ENCODE results near the gene TPGS1. TPM values are rescaled to one million over a fixed set of nuclear protein-coding genes. Genes with fewer than 3 reads are reported as not detected.

The TPGS1 gene
- total and polyA plus RNA-seq, 2 donors (not counting 3 experiments of a cell fraction or from before 2014, with no cell fraction given): 20.9 to 24.7 TPM

DNA sequence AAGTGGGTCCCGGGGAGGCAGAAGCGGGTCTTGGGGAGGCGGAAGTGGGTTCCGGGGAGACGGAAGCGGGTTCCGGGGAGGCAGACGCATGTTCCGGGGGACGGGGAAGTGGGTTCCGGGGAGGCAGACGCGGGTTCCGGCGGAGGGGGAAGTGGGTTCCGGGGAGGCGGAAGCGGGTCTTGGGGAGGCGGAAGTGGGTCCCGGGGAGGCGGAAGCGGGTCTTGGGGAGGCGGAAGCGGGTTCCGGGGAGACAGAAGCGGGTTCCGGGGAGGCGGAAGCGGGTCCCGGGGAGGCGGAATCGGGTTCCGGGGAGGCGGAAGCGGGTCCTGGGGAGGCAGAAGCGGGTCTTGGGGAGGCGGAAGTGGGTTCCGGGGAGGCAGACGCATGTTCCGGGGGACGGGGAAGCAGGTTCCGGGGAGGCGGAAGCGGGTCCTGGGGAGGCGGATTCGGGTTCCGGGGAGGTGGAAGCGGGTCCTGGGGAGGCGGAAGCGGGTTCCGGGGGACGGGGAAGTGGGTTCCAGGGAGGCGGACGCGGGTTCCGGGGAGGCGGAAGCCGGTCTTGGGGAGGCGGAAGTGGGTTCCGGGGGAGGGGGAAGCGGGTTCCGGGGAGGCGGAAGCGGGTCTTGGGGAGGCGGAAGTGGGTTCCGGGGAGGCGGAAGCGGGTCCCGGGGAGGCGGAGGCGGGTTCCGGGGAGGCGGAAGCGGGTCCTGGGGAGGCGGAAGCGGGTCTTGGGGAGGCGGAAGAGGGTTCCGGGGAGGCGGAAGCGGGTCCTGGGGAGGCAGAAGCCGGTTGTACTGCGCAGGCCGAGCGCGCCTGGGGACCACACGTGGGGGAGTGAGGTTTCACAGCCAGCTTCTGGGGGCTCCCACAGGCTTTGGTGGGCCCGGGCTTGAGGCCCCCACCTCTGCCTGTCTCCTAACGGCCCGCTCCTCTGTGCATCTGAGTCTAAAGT lies 48.9 kb upstream of the TPGS1 start:
- Histone ChIP-seq H3K36me3 (ENCODE audit: control insufficient read depth in 2 of 2, extremely low read depth in 1 of 2, insufficient read depth in 2 of 2, low read length in 2 of 2) (no peaks in the 10 kb centered on the region), H3K9me1 (replicated peaks; ENCODE audit: control insufficient read depth, extremely low read depth, insufficient read depth, low read length) (no peaks in the 10 kb centered on the region), H4K20me1 (replicated peaks; ENCODE audit: control insufficient read depth, extremely low read depth, insufficient read depth, low read length) (no peaks in the 10 kb centered on the region), H2AFZ (ENCODE audit: low read depth, low read length) (no peak overlapping the region), H3K27me3 (ENCODE audit: control insufficient read depth in 2 of 2, insufficient read depth in 2 of 2, low read length in 2 of 2) (peaks cover 5 to 18% of the 10 kb centered on the region in 2 experiments), H3K4me1 (ENCODE audit: control insufficient read depth, extremely low read depth, insufficient read depth, low read length) (no peaks in the 10 kb centered on the region), H3K27ac (ENCODE audit: insufficient read depth, low read depth, low read length) (no peak overlapping the region), H3K9ac (replicated peaks; ENCODE audit: extremely low read depth, insufficient read depth, low read length) (no peak overlapping the region), H3K4me3 (replicated peaks in 1 of 3; ENCODE audit: insufficient read depth in 1 of 3, low read depth in 1 of 3, low read length in 3 of 3) (no peak overlapping the region), H3K9me3 (replicated peaks; ENCODE audit: control insufficient read depth, insufficient read depth, low read length) (no peaks in the 10 kb centered on the region), H3K4me2 (ENCODE audit: insufficient read depth, low read length) (no peak overlapping the region), H3K79me2 (ENCODE audit: control insufficient read depth, insufficient read depth, low read length) (no peaks in the 10 kb centered on the region)
- intact Hi-C loops (cut with micrococcal nuclease): no loop called here
- dilution Hi-C loops (cut with MboI; ENCODE audit: extremely low pct_ligation_motif_present, low sequenced_read_pairs): no loop called here
- ChIA-PET POLR2A (no interaction called here), CTCF (no interaction called here)
- FAIRE-seq (no peak), DNase-seq (ENCODE audit: low read depth, low spot score) (no peak)
- TF ChIP-seq JUN (IDR thresholded peaks at IDR 0.05; ENCODE audit: borderline replicate concordance, insufficient read depth, insufficient read length, low read depth): no peak
- no peak for TF ChIP-seq EZH2 (IDR thresholded peaks at IDR 0.05; ENCODE audit: borderline replicate concordance, low read depth, low read length, severe bottlenecking)
- TF ChIP-seq POLR2A (IDR thresholded peaks at IDR 0.05; ENCODE audit: low read depth, low read length): no peak
- TF ChIP-seq POLR2AphosphoS5 (IDR thresholded peaks at IDR 0.05; ENCODE audit: insufficient read depth, low read depth, low read length): no peak
- TF ChIP-seq, protein P1, sequence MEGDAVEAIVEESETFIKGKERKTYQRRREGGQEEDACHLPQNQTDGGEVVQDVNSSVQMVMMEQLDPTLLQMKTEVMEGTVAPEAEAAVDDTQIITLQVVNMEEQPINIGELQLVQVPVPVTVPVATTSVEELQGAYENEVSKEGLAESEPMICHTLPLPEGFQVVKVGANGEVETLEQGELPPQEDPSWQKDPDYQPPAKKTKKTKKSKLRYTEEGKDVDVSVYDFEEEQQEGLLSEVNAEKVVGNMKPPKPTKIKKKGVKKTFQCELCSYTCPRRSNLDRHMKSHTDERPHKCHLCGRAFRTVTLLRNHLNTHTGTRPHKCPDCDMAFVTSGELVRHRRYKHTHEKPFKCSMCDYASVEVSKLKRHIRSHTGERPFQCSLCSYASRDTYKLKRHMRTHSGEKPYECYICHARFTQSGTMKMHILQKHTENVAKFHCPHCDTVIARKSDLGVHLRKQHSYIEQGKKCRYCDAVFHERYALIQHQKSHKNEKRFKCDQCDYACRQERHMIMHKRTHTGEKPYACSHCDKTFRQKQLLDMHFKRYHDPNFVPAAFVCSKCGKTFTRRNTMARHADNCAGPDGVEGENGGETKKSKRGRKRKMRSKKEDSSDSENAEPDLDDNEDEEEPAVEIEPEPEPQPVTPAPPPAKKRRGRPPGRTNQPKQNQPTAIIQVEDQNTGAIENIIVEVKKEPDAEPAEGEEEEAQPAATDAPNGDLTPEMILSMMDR (IDR thresholded peaks at IDR 0.05; ENCODE audit: extremely low read depth in 1 of 2, insufficient read depth in 1 of 2, low read depth in 1 of 2, low read length in 2 of 2): no peak
- TF ChIP-seq MAX (IDR thresholded peaks at IDR 0.05; ENCODE audit: insufficient read depth, insufficient read length): no peak
- TF ChIP-seq MYC (IDR thresholded peaks at IDR 0.05; ENCODE audit: low read depth, low read length): no peak
- no peak for TF ChIP-seq FOS (IDR thresholded peaks at IDR 0.05; ENCODE audit: borderline replicate concordance, insufficient read depth, low read length)
- TF ChIP-seq GATA2 (IDR thresholded peaks at IDR 0.05; ENCODE audit: insufficient read depth, insufficient read length, low read depth, low read length): no peak
- BruUV-seq (replicated peaks): no TSS peak

Data from endothelial cell of umbilical vein (primary cell).